GM15510 (cell line): ENCODE results near the gene RGS8.

Experiments
- POLR2A ChIP-seq: IDR thresholded peaks from 3 replicates; pipeline ENCODE4 v1.6.1; 2011; ENCODE audit warnings: borderline replicate concordance; ENCODE audit not compliant: insufficient read length; ENCODE audit errors: extremely low read depth

RGS8 gene

DNA sequence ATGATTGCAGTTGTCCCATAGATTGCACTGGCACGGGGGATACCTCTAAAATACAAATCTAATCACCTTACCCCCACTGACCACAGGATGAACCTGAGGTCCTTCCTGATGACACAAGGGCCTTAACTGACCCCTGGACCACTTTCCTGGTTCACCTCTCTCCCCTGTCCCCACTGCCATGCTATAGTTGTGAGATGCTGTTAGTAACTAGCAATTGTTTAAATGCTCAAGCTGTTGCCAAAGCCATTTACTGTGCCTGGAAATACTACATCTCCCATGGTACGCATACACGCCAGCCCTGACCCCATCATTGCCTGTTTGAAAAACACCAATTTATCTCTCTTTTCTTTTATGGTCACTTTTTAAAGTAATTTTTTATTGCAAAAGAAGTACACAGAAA is 29.1 kb upstream of the RGS8 start:
- no peak for TF ChIP-seq POLR2A

DNA sequence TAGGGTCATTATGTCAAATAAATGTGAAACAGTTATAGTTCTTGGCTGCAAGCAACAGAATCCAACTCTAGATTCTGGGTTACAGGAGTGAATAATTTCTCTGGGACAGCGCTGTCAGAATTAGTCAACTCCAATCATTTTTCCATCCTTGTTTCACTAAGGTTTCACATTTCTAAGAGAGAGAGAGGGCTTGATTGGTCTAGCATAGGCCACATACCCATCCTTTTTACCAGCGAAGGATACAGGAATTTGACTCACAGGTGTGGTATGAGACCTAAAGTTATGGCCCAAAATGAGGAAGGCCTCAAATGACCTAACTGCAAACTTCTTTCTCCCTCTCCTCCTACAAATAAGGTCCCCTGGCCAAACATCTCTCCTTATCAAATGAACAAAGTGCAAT is 25.5 kb upstream of the RGS8 start:
- TF ChIP-seq POLR2A: no peak

DNA sequence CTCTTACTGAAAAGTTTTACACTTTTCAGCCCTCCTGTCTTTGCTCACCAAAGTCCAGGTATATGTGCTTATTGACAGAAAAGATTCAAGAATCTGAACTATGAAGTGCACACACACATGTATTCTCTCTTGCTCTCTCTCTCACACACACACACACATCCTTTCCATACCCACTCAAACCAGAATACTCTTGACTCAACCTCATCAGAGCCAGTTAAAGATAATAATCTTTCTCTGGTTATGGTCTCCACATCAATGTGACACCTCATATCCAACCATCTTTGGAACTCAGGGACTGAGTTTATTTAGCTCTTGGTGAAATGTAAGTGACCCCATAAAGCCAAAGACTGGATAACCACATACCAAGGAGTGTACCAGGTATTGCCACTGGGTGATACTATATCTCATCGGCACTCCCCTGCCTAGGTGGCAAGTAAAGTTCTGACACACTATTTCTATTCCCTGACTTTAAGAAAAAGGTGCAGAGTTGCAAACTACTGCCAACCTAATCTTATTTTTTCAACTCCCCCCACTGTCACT is 24.9 kb upstream of the RGS8 start:
- TF ChIP-seq POLR2A: no peak

DNA sequence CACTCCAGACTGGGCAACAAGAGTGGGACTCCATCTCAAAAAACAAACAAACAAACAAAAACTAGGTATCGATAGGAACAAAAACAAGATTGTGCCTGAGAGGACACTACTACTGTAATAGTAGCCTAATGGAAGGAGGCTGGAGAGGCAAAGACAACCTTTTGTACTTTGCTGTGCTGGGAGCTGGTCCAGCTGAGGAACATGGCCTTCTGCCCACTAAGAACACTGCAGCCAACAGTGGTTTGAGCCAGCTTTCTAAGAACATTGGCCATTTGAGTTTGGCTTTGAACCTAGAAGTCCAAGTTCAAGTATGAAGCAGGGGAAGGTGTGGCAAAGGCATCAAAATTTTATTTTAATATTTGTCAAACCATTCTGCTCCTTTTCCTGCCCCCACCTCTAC is 22.7 kb upstream of the RGS8 start:
- no peak for TF ChIP-seq POLR2A

DNA sequence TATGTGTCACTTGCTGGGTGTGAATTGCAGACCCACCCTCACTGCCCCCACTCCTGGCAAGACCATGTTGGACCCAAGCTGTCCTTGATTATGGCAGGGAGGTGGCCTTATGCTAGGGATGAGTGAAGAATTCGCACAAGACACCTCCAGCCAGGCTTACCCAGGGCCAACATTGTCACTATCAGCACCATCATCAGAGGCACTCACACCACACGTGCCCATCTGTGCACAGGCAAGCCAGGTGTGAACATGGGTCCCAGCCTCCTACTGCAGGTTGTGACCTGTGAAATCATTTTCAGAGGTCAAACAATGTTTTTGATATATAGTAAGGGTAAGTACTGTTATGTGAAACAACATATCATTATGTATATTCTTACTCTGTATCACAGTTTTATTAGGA is 20.3 kb upstream of the RGS8 start:
- TF ChIP-seq POLR2A: no peak

DNA sequence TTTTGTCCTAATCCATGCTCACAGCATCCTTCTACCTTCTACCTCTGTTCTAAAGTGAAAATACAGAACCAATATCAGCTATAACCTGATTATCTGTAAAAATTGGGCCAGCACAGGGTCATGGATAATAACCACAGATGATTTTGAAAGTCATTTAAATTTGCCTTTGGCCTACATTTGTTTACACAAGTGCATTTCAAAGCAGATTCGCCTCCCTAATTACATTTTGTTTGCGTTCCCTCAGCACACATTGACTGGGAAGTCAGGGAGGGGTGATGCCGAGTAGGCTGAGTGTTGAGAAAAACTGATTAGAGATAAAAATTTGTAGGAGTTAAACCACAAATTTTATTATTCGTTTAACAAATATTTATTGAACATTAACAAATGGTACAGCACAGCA is 19.2 kb upstream of the RGS8 start:
- TF ChIP-seq POLR2A: no peak

DNA sequence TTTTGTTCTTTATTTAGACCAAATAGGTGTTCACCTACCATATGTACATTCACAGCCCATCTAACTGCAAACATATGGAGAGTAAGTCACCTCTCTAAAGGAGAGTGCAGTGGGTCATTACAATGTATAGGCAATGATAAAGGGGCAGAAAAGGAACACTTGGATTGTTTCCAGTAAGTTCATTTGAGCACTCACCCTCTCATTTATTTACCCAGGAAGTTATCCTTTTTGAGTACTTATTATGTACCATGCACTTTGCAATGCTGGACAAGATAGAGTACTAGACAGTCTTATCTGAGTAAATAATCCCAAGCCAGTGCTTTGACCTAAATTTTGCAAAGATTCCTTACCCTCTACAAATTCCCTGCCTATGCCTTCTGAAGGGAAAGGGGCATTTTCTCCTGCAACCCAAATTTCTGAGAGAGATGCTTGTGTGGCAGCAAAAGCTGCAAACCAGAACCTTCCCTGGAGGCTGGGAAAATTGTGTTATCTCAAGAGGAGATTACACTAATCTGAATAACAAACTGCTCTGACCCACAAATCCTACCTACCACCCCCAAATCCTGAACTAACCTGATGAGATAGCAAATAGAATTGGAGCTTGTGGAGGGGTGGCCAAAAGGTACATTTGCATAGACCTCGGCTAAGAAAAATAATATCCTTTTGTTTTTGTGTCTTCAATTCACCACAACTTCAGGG is 18.6 kb upstream of the RGS8 start:
- TF ChIP-seq POLR2A: no peak

DNA sequence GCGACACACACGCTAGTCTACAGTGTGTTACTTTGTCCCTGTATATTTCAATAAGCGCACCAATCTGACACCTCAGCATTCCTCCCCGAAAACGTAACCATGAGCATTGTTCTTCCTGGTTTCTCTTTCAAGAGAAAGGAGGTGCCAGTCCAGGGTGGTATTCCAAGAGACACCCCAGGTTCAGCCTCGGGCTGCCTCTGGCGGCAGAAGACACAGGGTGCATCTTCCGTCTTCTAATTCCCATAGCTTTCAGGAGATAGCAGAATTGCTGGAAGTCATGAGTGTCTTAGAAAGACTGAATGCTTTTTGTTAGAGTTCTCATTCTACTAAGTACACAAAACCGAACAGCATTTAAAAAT is 15.9 kb upstream of the RGS8 start:
- TF ChIP-seq POLR2A: no peak

DNA sequence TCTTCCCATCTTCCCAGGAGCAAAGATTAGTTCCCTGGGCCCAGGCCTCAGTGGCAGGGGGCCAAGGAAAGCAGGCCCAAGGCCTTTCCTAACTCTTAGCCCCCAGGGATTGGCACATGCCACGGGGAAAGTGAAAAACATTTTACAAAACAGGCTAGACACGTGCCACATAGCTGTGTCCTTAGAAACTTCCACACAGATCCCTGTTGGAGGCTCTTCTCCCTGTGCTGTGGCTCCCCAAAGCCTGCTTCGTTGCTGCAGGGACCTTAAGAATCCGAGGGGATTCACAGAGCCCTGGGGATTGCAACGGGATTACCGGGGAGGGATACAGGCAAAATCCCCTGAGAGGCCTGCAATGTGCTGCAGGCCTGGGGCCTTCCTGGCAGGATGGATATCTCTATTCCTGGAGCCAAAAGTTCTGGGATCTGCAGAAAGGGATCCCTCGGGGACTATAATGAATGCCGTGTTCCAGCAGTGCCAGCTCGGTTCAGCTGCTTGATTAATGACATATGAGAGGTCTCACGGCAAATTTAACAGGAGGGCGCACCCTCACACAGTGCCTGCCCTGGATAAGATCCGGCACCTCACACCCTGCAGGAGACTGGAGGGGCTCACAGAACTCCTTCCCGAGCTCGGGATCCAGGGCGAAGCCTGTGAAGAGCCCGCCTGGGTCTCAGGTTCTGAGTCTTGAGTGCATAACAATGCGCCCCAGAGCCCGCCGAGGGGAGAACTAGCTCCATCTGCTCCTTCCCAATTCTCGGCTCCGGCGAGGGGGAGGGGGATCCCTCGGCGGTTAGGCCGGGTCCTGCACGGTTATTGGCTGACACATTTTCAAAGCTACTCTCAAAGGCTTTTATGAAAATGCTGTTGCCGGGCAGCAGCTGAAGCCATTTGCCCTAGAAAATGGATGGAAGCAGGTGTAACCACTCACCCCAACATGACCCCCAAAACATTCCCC is 15.3 kb upstream of the RGS8 start:
- no peak for TF ChIP-seq POLR2A

DNA sequence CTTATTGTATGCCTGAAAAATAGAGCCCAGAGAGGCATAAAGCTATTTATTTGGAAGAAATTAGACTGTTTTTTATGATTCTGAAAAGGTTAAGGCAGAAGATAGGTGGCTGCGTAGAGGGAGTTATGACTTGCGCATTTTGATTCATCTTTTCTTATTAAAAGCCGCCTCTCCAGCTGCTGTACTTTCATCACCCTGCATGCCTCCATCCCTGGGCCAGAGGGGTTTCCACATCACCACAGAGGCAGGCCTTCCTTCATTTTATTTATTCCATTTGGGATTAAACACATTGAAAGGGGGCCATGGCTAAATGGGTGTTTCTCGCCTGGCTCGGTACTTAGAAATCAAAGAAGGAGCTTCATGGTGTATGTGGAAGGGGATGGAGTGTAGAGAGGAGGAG is 14.6 kb upstream of the RGS8 start:
- no peak for TF ChIP-seq POLR2A

DNA sequence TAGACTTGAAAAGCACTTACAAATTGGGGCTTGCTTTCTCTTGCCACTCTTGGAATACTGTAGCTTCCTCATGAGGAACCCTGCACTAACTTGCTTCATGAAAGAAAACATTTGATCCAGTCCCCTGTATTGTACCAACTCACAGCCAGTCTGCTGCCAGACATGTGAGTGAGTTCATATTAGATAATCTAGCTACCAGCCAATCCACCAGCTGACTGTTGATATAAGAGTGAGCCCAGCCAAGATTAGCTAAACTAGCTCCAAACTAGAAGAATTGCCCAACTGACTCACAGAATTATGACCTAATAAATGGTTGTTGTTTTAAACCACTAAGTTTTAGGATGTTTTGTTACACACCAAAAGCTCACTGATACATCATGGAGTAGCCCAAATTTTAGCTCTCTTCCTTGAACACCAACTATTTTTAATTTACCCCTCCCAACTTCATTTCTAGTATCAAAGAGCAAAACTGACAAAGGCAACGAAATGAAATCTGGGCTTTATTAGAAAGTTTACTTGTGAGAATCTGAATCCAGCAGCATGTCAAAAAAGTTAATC is 6.6 kb upstream of the RGS8 start:
- no peak for TF ChIP-seq POLR2A

DNA sequence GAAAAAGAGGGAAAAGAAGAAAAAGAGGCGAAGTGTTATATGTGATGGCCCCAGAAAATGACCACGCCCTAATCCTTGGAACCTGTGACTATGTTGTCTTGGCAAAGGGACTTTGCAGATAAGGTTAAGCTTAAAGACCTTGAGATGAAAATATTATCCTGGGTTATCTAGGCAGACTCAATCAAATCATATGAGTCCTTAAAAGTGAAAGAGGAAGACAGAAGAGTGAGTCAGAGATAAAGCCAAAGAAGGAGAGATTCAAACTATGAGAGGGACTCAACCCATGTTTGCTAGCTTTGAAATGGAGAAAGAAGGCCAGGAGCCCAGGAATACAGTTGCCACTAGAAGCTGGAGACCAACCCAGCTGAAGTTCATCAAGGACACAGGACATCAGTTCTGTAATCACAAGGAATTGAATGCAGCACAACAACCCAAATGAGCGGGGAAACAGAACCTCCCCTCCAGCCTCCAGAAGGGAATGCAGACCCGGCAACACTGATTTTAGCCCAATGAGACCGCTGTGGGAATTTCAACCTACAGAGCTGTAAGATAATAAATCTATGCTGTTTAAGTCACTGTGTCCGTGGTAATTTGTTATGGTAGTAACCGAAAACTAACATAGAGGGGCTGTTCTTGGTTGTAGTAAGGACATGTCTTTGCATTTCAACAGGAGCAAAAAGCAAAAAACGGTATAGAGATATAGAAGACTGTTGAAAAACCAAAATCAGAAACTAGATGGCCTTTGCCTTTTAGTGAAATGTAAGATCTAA is 4.2 kb upstream of the RGS8 start:
- TF ChIP-seq POLR2A: no peak

DNA sequence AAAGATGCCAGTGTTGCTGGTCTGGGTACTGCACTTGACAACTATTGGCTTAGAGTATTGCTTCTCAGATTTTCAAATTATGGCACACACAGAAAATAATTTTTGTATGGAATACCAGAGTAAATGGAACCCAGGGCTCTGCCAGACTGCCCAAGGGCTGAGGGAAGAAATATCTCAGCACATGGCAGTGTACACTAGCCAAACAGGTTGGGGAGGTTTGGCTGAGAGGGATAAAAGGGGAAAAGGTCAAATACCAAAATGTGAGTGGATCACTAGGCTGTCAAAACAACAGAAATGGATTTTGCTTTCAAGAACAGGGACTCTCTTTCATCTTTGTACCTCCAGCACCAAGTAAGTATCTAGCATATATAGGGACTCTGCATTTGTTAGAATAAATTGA is 3.0 kb upstream of the RGS8 start:
- no peak for TF ChIP-seq POLR2A

DNA sequence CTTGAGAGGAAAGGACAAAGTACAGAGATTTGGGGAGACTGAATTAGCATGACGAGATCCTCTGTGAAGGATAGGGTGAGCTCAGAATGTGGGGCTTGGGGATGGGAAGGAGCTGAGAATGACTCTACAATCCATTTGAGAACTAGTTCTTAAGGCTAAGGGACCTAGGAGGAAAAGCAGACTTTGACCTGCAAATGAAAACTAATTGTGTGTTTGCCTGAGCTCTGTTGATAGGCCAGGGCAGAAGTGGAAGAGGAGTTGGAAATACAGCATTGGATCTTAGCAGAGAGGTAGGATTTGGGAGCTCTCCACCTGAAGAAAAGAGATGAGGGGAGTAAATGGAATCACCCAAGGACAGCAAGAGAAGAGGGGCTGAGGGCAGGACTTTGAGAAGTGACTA is 2.1 kb upstream of the RGS8 start:
- no peak for TF ChIP-seq POLR2A

DNA sequence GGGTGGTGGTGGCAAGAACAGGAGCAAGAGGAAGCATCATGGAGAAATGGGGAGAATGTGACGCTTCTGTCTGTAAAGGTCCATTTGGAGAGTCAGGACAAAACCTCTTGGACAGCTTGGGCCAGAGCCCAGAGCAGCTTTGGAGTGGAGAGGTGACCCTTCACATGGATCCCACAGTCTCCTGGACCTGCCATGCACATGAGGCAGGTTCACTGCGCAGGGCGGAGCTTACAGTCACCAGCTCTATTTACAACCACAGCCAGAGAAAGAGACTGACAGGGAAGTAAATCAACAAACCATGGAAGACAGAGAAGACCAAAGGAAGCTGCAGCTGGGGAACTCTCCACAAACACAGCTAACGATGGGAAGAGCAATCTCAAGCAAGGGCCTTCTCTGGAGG is 828 bp upstream of the RGS8 start:
- TF ChIP-seq POLR2A: no peak

DNA sequence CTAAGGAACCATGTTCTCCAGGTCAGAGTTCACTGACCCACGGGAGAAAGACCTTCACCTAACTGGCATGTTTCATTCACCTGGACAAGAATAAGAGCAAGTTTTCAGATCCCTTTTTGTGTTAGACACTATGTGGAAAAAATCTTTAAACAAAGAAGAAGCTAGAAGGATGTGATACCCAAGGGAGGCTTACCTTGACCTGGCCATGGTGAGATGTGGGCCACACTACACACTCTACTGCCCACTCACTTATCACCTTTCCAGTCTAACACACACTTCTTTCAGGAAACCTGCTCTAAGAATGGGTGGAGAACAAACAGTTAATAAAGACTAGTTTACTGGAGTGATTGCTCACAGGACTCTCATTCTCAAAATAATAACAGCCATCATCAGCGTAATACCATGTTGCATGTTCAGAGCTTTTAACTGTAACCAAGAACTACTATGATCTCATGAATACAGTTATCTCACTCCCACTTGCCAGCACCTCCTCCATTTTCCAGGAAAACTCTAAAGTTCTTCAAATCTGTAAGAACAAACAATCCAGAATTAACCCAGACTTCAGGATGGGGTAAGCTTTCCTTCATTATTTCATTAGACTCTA is 1.4 kb downstream of the RGS8 start:
- no peak for TF ChIP-seq POLR2A
